Ascending aorta (tissue), 2 donors: ENCODE data around the gene SIRT6. TPM values are rescaled to one million over a fixed set of nuclear protein-coding genes. Genes with fewer than 3 reads are reported as not detected.
"Not testable (repeated sequence)": the region's sequence is repeated elsewhere in the genome, so short reads cannot be mapped to it uniquely, and the experiment has no call there.

Experiments
- DNase-seq, 2 donors: peaks; one replicate each; pipeline ENCODE4 v3.0.0-alpha.2; 2019; ENCODE audit warnings: low spot score in 2 of 2
- H3K27ac ChIP-seq, 2 donors: fragments of 200-600 bp; sonication (generic); one replicate each; pipeline ENCODE4 v1.5.1; 2016 to 2017; ENCODE audit warnings: mild to moderate bottlenecking in 1 of 2
- H3K27me3 ChIP-seq: fragments of 200-600 bp; sonication (generic); one replicate; pipeline ENCODE4 v1.5.1; 2017
- H3K36me3 ChIP-seq, 2 donors: fragments of 200-600 bp; sonication (generic); one replicate each; pipeline ENCODE4 v1.5.1; 2016
- H3K4me1 ChIP-seq, 2 donors: fragments of 200-600 bp; sonication (generic); one replicate each; pipeline ENCODE4 v1.5.1; 2016 to 2017; ENCODE audit warnings: mild to moderate bottlenecking in 1 of 2
- H3K4me3 ChIP-seq, 2 donors: fragments of 200-600 bp; sonication (generic); one replicate each; pipeline ENCODE4 v1.5.1; 2016 to 2017; ENCODE audit warnings: mild to moderate bottlenecking in 1 of 2
- H3K9me3 ChIP-seq, 2 donors: fragments of 200-600 bp; sonication (generic); one replicate each; pipeline ENCODE4 v1.5.1; 2016
- intact Hi-C: fragments of 100-400 bp; cut with DNase I; formaldehyde crosslinking; loops from one replicate; pipeline ENCODE4 v1.15.1; 2023
- total RNA-seq: library from RNA; depleted of rRNA; stranded (reverse); fragments of >200 nt; gene quantifications from one replicate; pipeline ENCODE4 v1.1.0, GENCODE V29; 2016
- TF ChIP-seq, protein P1 (sequence below), 3 experiments: fragments of 200-600 bp in 2 of 3; fragments of 450-650 bp in 1 of 3; sonication (generic) in 2 of 3; IDR thresholded peaks; one replicate each; pipeline ENCODE4 v1.5.1; 2016 to 2019; ENCODE audit warnings: antibody characterized with exemption in 3 of 3, mild to moderate bottlenecking in 1 of 3, moderate library complexity in 1 of 3

Gene SIRT6
- total RNA-seq, 1 donor from 2014 or later: 5.9 TPM

- Histone ChIP-seq H3K36me3 (no peaks in the 10 kb centered on the region), H3K4me3 (no peak overlapping the region), H3K27me3 (peaks cover 7% of the 10 kb centered on the region), H3K4me1 (no peaks in the 10 kb centered on the region), H3K9me3 (no peaks in the 10 kb centered on the region), H3K27ac (no peak overlapping the region)
- intact Hi-C loops: no loop called here
- DNase-seq: no peak
- TF ChIP-seq, protein P1, sequence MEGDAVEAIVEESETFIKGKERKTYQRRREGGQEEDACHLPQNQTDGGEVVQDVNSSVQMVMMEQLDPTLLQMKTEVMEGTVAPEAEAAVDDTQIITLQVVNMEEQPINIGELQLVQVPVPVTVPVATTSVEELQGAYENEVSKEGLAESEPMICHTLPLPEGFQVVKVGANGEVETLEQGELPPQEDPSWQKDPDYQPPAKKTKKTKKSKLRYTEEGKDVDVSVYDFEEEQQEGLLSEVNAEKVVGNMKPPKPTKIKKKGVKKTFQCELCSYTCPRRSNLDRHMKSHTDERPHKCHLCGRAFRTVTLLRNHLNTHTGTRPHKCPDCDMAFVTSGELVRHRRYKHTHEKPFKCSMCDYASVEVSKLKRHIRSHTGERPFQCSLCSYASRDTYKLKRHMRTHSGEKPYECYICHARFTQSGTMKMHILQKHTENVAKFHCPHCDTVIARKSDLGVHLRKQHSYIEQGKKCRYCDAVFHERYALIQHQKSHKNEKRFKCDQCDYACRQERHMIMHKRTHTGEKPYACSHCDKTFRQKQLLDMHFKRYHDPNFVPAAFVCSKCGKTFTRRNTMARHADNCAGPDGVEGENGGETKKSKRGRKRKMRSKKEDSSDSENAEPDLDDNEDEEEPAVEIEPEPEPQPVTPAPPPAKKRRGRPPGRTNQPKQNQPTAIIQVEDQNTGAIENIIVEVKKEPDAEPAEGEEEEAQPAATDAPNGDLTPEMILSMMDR (IDR thresholded peaks at IDR 0.05): no peak
Measured at GRCh38 chr19:4197228-4197624, 14.9 kb upstream of the SIRT6 start.

- TF ChIP-seq, protein P1 (IDR thresholded peaks at IDR 0.05): no peak
- Histone ChIP-seq H3K4me3 (no peak overlapping the region), H3K27ac (no peak overlapping the region), H3K27me3 (peaks cover 7% of the 10 kb centered on the region), H3K36me3 (no peaks in the 10 kb centered on the region), H3K9me3 (no peaks in the 10 kb centered on the region), H3K4me1 (no peaks in the 10 kb centered on the region)
- DNase-seq: no peak
- intact Hi-C loops: no loop called here
Measured at GRCh38 chr19:4196587-4197148, 14.3 kb upstream of the SIRT6 start.

- Histone ChIP-seq H3K4me3 (no peak overlapping the region), H3K4me1 (no peaks in the 10 kb centered on the region), H3K27ac (no peak overlapping the region), H3K36me3 (no peaks in the 10 kb centered on the region), H3K9me3 (no peaks in the 10 kb centered on the region), H3K27me3 (peaks cover 7% of the 10 kb centered on the region)
- DNase-seq: no peak
- intact Hi-C loops: no loop called here
- TF ChIP-seq, protein P1 (IDR thresholded peaks at IDR 0.05): no peak
Measured at GRCh38 chr19:4196009-4196408, 13.6 kb upstream of the SIRT6 start.

- no peak overlapping the region for H3K27ac ChIP-seq
- H3K4me1 ChIP-seq: no peaks in the 10 kb centered on the region
- TF ChIP-seq, protein P1 (IDR thresholded peaks at IDR 0.05): no peak
- intact Hi-C loops: no loop called here
- H3K4me3 ChIP-seq: no peak overlapping the region
- DNase-seq: no peak
- no peaks in the 10 kb centered on the region for H3K9me3 ChIP-seq
- H3K36me3 ChIP-seq: no peaks in the 10 kb centered on the region
- peaks cover 7% of the 10 kb centered on the region for H3K27me3 ChIP-seq
Measured at GRCh38 chr19:4194353-4194752, 12.0 kb upstream of the SIRT6 start.

DNA sequence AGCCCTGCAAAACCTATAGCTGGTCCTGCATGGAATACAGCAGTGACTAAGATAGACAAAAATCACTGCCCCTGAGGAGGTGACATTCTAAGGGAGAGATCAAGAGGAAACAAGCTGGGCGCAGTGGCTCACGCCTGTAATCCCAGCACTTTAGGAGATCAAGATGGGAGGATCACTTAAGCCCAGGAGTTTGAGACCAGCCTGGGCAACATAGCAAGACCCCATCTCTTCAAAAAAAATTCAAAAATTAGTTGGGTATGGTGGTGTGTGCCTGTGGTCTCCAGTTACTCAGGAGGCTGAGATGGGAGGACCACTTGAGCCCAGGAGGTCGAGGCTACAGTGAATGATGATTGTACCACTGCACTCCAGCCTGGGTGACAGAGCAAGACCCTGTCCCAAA, 10.2 kb upstream of the SIRT6 start:
- H3K36me3 ChIP-seq, H3K27me3 ChIP-seq, H3K9me3 ChIP-seq, H3K27ac ChIP-seq, H3K4me1 ChIP-seq, intact Hi-C loops, DNase-seq, H3K4me3 ChIP-seq: not testable (repeated sequence)

GRCh38 chr19:4189641-4190040, 7.3 kb upstream of the SIRT6 start:
- DNase-seq: no peak
- H3K9me3 ChIP-seq: no peaks in the 10 kb centered on the region
- no peaks in the 10 kb centered on the region for H3K4me1 ChIP-seq
- H3K27ac ChIP-seq: no peak overlapping the region
- H3K36me3 ChIP-seq: no peaks in the 10 kb centered on the region
- no peak overlapping the region for H3K4me3 ChIP-seq
- intact Hi-C loops: no loop called here
- no peaks in the 10 kb centered on the region for H3K27me3 ChIP-seq
- TF ChIP-seq, protein P1 (IDR thresholded peaks at IDR 0.05): no peak
